ENCODE measurements around the gene MRPS33. TPM values are rescaled to one million over a fixed set of nuclear protein-coding genes. Genes with fewer than 3 reads are reported as not detected.
"Not testable (repeated sequence)": the region's sequence is repeated elsewhere in the genome, so short reads cannot be mapped to it uniquely, and the experiment has no call there.

Gene MRPS33
- total RNA-seq, 2 donors from 2014 or later = 26.9 to 32.5 TPM

DNA sequence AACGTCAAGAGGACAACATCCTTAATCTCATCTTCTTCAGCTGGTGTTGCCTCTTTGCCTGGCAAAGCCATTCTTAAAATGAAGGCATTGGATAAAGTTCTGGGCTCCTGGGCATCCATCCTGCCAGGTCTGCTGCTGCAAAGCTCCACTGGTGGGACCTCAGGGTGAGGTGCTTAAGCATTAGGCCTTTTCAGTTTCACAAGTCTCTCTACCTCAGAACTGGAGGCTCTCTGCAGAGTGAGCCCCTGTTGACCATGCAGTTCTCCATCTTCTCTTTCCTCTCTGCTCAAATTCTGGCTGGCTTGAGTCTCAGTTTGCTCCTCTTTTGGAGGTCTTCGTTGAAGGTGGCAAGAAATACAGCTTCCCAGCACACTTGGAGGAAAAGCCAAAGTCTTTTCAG, 47.3 kb downstream of the MRPS33 start:
- intact Hi-C loops (cut with DNase I) = no loop called here
- DNase-seq (ENCODE audit: low spot score) = no peak

DNA sequence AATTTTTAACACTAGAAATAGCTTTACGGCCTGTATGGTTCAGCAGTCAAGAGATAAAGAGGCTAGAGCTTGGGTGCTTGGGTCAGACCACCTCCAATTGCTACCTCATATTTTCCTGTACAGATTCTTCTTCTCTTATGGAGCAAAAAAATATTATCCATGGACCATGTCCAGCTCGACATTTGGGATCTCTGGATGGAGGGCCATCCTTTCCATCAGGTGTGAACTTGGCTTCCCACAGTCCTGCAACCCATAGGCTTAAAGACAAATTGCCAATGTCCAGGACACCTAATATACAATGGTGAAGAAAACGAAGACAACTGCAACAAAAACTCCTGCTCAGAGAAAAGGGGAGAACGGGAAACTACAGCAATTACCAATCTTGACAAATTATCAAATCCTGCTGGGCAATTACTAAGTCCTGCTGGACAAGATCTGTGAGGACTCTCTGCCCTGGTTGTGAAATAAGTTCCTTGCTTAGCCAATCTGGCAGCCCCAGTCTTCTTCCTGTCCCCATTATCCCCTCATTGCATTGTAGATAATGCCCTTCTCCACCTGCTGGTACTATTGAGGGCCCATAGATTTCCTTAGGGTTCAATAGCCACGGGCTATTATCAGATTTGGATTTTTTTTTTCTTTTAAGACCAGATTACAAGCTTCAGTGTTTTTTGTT, 48.1 kb downstream of the MRPS33 start:
- intact Hi-C loops (cut with DNase I) = no loop called here
- no peak for DNase-seq (ENCODE audit: low spot score)

DNA sequence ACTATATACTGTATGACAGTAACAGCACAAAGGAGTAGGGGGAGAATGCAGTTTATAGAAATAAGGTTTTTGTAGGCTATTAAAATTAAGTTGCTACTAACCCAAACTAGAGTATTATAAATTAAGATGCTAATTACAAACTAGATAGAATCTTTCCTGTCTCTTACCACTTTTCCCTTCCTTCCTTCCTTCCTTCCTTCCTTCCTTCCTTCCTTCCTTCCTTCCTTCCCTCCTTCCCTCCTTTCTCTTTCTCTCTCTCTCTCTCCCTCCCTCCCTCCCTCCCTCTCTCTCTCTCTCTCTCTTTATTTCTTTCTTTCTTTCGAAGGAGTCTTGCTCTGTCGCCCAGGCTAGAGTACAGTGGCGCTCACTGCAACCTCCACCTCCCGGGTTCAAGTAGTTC, 53.6 kb downstream of the MRPS33 start:
- intact Hi-C loops (cut with DNase I) = no loop called here
- DNase-seq (ENCODE audit: low spot score) = no peak

DNA sequence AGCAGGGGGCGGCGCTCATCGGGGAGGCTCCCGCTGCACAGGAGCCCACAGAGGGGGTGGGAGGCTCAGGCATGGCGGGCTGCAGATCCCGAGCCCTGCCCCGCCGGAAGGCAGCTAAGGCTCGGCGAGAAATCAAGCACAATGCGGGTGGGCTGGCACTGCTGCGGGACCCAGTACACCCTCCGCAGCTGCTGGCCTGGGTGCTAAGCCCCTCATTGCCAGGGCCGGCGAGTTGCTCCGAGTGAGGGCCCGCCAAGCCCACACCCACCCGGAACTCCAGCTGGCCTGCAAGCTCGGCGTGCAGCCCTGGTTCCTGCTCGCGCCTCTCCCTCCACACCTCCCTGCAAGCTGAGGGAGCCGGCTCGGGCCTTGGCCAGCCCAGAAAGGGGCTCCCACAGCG, 57.8 kb downstream of the MRPS33 start:
- intact Hi-C loops (cut with DNase I); DNase-seq (ENCODE audit: low spot score): not testable (repeated sequence)

Other genes starting within 250 kb of the MRPS33 start
- 10 to 100 TPM; 32.9 to 39.8 TPM for gene BRAF, start 90.0 kb downstream of the MRPS33 start, total RNA-seq
- 1 to 10 TPM in 1 of 2 donors, under 1 TPM in 1; 1.00 to 1.2 TPM for gene TMEM178B, start 59.1 kb upstream of the MRPS33 start, total RNA-seq

All from posterior vena cava (tissue), 2 donors.